NCI-H2227 (cell line): ENCODE measurements around the gene MAP2K7.

Source experiments
- DNase-seq: peaks from one replicate; lab custom pipeline; 2025; ENCODE audit not compliant: unreplicated experiment; lab: John Stamatoyannopoulos, UW

Gene MAP2K7

GRCh38 chr19:7918615-7919421, 15.1 kb downstream of the MAP2K7 start:
- no peak for DNase-seq

GRCh38 chr19:7919610-7920518, 16.2 kb downstream of the MAP2K7 start, which contains the start of gene SNAPC2:
Gene SNAPC2 (plus strand): TSS chr19:7920338. CDS start chr19:7920367, 29 bp downstream.
- DNase-seq, result peak; percentile 96

DNA sequence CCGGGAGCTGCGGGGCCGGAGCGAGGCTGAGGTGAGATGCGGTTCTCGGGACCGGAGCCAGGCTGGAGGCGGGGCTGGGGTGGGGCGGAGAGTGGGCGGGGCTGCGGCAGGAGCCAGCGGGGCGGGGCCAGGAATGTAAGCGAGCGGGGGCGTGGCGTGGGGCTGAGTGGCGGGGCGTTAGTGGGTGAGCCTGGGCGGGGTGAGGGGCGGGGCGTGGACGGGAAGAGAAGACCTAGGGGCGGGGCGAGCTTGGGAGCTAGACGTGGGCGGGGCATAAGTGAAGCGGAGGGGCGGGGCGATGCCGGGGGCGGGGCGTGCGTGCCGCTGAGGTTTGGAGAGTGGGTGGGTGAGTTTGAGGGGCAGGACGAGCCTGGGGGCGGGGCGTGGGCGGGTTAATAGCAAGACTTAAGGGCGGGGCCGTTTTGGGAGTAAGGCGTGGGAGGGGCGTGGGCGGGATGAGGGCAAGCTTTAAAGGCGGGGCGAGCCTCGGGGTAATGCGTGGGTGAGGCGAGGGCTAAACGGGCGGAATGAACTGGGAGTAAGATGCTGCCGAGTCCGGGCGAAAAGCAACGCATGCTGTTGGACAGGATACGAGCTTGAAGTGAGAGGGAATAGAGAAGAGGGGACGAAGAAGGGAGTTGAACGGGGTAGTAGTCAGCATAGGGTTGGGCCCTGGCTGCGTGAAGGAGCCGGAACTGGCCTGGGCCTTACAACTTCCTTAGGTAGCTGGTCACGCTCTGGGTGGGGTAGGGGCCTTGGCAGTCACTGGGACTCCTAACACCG, 17.0 kb downstream of the MAP2K7 start:
- peak; percentile 98 for DNase-seq

DNA sequence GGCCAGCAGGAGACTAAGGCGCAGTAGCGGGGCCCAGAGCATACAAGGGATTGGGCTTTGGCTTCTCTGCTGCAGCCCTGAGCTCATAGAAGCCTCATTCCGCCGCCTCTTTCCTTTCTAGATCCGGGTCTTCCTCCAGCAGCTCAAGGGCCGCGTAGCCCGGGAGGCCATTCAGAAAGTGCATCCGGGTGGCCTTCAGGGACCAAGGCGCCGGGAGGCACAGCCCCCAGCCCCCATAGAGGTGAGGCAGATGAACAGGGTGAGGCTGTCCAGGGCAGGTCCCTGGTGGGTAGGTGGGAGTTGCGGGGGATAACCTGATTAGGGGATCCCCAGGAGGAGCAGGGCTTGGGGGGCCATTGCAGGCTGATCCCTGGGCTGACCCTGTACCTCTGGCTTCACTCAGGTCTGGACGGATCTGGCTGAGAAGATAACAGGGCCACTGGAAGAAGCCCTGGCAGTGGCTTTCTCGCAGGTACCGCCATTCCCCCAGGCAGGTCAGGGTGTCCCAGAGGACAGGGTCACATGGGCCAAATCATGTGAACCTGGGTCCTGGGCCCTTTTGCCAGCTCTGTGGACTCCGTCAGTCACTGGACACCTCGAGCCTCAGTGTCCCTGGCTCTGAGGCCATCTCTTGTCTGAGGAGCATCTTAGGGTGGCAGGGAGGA, 17.8 kb downstream of the MAP2K7 start:
- peak; percentile 66 for DNase-seq

GRCh38 chr19:7921967-7922835, 18.5 kb downstream of the MAP2K7 start:
- DNase-seq, result no peak

DNA sequence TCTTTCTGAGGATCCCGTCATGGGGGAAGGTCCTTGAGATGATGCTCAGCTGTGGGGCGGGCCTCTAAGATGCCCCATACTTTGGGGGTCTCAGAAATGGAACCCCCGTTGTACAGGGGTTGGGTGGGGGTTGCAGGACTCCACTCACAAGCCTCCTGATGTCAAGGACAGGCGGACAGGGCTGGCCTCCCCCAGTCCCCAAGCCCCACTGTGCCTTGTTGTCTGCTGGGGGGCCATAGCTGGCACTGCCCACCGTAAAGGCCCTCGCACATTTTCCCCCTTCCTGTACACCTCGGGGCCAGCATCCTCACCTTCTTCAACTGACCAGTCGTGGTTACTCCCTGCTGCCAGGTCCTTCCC, 19.1 kb downstream of the MAP2K7 start:
- DNase-seq, result no peak

DNA sequence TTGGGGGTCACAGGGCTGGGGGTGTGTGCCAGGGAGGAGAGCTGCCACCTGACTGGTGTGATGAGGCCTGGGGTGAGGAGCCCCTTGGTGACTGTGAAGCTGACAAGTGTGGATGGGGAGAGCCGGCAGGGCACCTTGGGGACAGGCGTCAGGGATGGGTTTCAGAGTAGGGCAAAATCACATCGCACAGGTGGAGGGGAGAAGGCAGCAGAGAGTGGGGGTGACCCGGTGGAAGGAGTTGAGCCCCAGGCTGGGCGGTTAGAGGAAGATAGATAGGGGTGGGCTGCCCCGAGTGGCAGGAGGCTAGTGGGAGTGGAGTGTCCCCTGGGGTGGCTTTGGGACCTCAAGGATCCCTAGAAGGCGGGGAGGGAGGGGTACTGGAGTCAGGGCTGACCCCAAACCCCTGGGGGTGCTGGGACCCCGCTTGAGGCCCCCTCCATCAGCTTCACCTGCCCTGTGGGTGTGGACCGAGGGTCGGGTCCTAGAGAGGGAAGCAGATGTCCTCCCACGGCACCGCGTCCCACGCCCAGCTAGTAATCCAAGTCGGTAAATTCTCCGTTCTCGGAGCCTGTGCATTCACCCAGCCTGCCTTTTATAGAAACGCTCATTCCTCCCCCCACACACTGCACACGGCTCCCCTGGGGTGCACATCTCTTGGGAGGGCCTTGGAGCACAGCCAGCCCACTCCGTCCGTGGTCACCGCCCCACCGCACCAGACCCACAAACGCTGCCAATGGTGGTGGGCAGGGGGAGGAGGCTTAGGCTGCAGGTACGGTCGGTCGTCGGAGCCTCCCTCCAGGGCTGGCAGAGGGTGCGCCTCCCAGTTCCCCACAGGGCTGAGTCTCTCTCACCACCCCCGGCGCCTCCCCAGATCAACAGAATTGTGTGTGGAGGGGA, 19.9 kb downstream of the MAP2K7 start:
- DNase-seq, result peak; percentile 21

GRCh38 chr19:7924241-7924640, 20.6 kb downstream of the MAP2K7 start:
- DNase-seq, result no peak

DNA sequence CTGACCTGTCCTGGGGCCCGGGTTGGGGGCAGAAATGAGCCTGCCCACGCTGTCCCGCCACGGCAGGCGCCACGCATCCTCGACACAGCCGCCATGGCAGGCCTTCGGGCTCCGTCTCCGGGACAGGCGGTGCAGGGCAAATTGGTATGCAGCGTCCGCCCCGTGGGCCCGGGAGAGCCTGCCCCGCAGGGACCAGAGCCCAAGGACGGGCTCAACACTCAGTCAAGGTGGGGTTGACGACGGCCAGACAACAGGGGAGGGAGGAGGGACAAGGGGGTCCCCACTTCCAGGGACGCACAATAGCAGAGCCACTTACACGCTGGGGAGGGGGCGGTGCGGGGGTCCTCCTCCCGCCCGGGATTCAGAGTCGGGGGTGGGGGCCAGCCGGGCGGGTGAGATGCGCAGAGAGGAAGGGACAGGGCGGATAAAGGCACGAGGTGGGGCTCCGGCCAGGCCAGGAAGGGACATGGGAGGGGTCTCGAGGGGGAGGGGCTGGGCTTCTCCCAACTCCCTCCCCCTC, 21.0 kb downstream of the MAP2K7 start:
- no peak for DNase-seq

GRCh38 chr19:7925171-7925851, 21.6 kb downstream of the MAP2K7 start:
- peak; percentile 87 for DNase-seq

GRCh38 chr19:7926021-7926726, 22.5 kb downstream of the MAP2K7 start, which contains the start of gene CTXN1:
Gene CTXN1 (minus strand): TSS chr19:7926135. CDS start chr19:7925538, 597 bp downstream.
- peak; percentile 75 for DNase-seq

DNA sequence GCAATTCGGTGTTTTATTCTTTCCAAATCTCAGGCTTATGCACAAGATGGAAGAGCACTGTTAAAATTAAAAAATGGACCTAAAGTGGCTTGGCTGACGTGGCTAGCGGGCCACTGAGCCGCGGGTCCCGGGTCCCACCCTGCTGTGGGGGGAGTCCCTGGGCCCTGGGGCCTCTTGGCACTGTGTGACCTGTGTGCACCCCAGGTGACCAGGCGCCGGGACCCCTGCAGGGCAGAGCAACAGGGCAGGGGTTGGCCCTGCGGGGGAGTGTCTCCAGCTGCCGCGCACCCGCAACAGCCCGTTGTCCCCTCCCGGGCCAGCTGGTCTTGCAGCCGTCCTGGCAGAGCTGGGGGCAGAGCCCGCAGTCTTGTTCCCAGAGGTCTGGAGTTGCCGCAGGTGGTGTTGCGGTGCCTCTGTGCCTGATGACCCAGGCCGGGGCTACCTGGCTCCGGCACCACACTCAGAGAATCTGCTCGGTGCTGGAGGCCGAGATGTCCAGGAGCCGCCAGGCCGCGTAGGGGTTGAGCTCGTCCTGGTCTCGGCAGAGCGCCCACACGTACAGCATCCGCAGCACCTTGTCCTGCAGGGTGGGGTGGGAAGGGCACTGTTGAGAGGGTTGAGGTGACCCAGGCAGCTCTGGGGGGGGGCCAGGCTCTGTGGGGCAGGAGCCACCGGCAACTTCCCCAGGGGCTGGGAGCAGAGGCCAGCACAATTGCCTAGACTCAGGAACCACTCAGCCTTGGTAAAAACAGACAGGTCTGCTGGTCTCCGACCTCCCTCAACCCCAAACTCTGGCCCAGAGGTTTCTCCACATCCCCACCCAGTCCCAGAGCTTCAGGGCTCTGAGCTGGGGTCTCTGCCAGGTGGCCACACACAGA, 23.3 kb downstream of the MAP2K7 start:
- no peak for DNase-seq

DNA sequence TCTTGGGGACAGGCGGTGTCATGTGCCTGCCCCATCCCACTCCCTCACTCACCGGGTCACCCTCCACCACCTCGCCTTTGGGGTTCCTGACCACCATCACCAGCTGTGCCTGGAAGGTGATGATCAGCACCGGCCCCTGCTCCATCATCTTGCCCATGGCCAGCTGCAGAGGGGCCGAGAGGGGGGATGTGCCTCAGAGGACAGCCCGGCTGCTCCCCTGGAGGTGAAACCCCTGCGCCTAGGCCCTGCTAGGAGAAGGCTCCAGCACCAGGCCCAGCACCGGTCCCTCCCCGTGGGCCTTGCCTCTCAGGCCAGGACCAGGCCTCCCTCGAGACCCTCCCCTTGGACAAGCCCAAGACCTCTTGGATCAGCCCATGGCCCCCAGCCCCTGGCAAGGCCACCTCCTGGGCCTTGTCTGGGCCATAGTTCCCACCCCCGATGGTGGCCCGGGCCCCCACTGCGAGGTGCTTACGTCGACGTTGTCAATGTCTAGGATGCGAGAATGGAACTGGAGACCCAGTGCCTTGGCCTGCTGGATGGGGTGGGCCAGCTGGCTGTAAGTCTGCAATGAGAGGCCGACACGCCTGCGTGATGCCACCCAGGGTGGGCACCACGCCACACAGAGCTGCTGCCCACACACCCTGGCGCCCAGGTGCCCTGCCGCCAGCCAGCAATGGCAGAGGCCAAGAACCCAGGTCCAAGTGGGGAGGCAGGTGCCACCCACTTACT, 24.1 kb downstream of the MAP2K7 start:
- DNase-seq, result no peak

- DNase-seq, result no peak
These were observed 24.6 kb downstream of the MAP2K7 start for GRCh38 chr19:7928334-7928706.
